Smooth muscle cell (in vitro differentiated cells): ENCODE measurements around the gene ETS1. TPM values are rescaled to one million over a fixed set of nuclear protein-coding genes. Genes with fewer than 3 reads are reported as not detected.
A peak's percentile ranks its signal among the peaks of the same experiment; 100 is the strongest.

Experiments
- DNase-seq: peaks from one replicate; lab custom pipeline; 2025; ENCODE audit not compliant: unreplicated experiment; lab: John Stamatoyannopoulos, UW
- H2AFZ ChIP-seq: fragments of 200-600 bp; sonication (generic); 2 replicates; pipeline ENCODE4 v1.6.0; 2016; ENCODE audit warnings: antibody characterized with exemption, low read depth, mild to moderate bottlenecking
- H3F3A ChIP-seq: fragments of 200-600 bp; sonication (generic); 2 replicates; pipeline ENCODE4 v1.6.0; 2017; ENCODE audit warnings: antibody characterized with exemption, low read depth
- H3K27ac ChIP-seq: fragments of 200-600 bp; sonication (generic); 2 replicates; pipeline ENCODE4 v1.5.1; 2016; ENCODE audit warnings: low read depth, mild to moderate bottlenecking
- H3K27me3 ChIP-seq: fragments of 200-600 bp; sonication (generic); 2 replicates; pipeline ENCODE4 v1.6.1; 2016; ENCODE audit warnings: low read depth, mild to moderate bottlenecking
- H3K36me3 ChIP-seq: fragments of 200-600 bp; sonication (generic); 2 replicates; pipeline ENCODE4 v1.5.1; 2016; ENCODE audit warnings: low read depth
- H3K4me1 ChIP-seq: fragments of 200-600 bp; sonication (generic); 2 replicates; pipeline ENCODE4 v1.5.1; 2016; ENCODE audit warnings: low read depth
- H3K4me2 ChIP-seq: fragments of 200-600 bp; sonication (generic); 2 replicates; pipeline ENCODE4 v1.6.0; 2016; ENCODE audit warnings: mild to moderate bottlenecking
- H3K4me3 ChIP-seq: fragments of 200-600 bp; sonication (generic); 2 replicates; pipeline ENCODE4 v1.5.1; 2016; ENCODE audit warnings: mild to moderate bottlenecking
- H3K79me2 ChIP-seq: fragments of 200-600 bp; sonication (generic); 2 replicates; pipeline ENCODE4 v1.6.0; 2016; ENCODE audit warnings: low read depth, mild to moderate bottlenecking
- H3K9ac ChIP-seq: fragments of 200-600 bp; sonication (generic); 2 replicates; pipeline ENCODE4 v1.6.0; 2016; ENCODE audit warnings: low read depth
- H3K9me3 ChIP-seq: fragments of 200-600 bp; sonication (generic); replicated peaks from 2 replicates; pipeline ENCODE4 v1.5.1; 2016; ENCODE audit warnings: low read depth
- H4K20me1 ChIP-seq: fragments of 200-600 bp; sonication (generic); 2 replicates; pipeline ENCODE4 v1.6.0; 2016; ENCODE audit warnings: low read depth
- WGBS: methylation state at CpG from one replicate; pipeline ENCODE4 v1.1.7; 2016; ENCODE audit warnings: low lambda C conversion rate; 5-methylcytosine and 5-hydroxymethylcytosine counted together
- polyA plus RNA-seq: library from polyadenylated mRNA; unstranded; fragments of >200 nt; fragmentation: Nextera tagmentation; extraction: Ambion mirVana; gene quantifications from 2 replicates; pipeline ENCODE4 v1.2.1, GENCODE V29; 2016
- total RNA-seq: library from RNA; depleted of rRNA; stranded (reverse); fragments of >200 nt; gene quantifications from 2 replicates; pipeline ENCODE4 v1.2.3, GENCODE V29; 2014
- TF ChIP-seq, protein P1 (sequence below): fragments of 200-600 bp; sonication (generic); IDR thresholded peaks from 2 replicates; pipeline ENCODE4 v1.5.1; 2017; ENCODE audit warnings: borderline replicate concordance, mild to moderate bottlenecking, antibody characterized with exemption; ENCODE audit not compliant: insufficient read depth, poor library complexity, severe bottlenecking

The ETS1 gene
- total and polyA plus RNA-seq, 2 experiments from 2014 or later, result 4.1 to 22.8 TPM

DNA sequence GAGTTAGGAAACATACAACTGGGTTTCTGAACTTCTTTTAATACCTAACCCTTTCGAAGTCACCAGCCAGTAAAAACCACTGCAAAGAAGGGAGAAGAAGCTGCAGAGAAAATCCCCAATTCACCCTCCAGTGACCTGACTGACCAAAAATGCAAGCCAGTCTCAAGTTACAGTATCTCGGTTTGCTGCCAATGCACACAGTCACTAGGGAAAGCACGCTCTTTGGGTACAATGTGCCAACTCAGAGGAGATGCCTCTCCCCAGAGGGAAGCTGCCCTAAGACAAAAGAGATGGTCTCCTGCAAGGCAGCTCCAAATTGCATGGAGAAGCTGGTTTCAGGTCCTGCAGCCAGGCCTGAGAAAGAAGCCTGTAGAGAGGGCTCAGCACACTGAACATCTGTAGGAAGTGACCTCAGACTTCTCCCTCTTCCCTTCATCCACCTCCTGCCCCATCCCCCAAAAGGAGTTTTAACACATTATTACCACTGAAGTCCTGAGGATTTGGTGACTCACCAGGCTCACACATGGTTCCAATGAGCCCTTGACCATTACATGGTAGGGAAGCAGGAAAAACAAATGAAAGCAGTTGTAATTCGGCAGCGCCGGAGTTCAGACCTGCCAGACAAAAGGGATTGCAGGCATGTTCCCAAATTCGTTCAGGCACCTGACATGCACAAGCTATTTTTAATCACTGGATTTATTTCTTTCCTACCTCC is 90.1 kb downstream of the ETS1 start:
- TF ChIP-seq, protein P1, sequence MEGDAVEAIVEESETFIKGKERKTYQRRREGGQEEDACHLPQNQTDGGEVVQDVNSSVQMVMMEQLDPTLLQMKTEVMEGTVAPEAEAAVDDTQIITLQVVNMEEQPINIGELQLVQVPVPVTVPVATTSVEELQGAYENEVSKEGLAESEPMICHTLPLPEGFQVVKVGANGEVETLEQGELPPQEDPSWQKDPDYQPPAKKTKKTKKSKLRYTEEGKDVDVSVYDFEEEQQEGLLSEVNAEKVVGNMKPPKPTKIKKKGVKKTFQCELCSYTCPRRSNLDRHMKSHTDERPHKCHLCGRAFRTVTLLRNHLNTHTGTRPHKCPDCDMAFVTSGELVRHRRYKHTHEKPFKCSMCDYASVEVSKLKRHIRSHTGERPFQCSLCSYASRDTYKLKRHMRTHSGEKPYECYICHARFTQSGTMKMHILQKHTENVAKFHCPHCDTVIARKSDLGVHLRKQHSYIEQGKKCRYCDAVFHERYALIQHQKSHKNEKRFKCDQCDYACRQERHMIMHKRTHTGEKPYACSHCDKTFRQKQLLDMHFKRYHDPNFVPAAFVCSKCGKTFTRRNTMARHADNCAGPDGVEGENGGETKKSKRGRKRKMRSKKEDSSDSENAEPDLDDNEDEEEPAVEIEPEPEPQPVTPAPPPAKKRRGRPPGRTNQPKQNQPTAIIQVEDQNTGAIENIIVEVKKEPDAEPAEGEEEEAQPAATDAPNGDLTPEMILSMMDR, result no peak
- Histone ChIP-seq H3K9me3 (no peaks in the 10 kb centered on the region), H4K20me1 (peaks cover 9% of the 10 kb centered on the region), H3K4me1 (peaks cover 36% of the 10 kb centered on the region), H3K9ac (peak overlapping the region; percentile 84), H3K4me2 (peak overlapping the region; percentile 78), H3K27me3 (no peaks in the 10 kb centered on the region), H3K4me3 (peak overlapping the region; percentile 21), H3K79me2 (peaks cover 80% of the 10 kb centered on the region), H3F3A (peaks cover 46% of the 10 kb centered on the region), H2AFZ (no peak overlapping the region), H3K27ac (peak overlapping the region; percentile 97), H3K36me3 (no peaks in the 10 kb centered on the region)
- no peak for DNase-seq
- 20% methylated on average over 7 of the region's 7 CpGs for WGBS

DNA sequence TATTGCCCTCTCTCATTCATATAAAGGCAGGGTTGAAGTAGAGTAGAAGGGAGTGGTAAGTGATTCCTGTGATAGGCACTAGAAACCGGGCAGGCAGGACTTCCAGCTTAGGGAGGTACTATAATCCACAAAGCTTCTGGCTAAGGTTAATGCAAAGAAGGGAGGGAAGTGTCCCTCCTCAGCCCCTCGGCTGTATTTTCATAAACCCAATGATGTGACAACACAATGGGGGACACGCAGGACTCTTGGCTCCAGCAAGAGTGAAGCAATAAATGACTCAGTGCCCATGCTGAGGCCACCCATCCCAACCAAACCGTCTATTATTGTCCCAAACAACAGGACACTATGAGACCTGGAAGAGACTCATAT is 90.7 kb downstream of the ETS1 start:
- peak overlapping the region; percentile 97 for H3K27ac ChIP-seq
- H3F3A ChIP-seq, result peaks cover 44% of the 10 kb centered on the region
- H2AFZ ChIP-seq, result no peak overlapping the region
- H3K4me3 ChIP-seq, result no peak overlapping the region
- no peaks in the 10 kb centered on the region for H3K27me3 ChIP-seq
- H3K4me1 ChIP-seq, result peaks cover 31% of the 10 kb centered on the region
- DNase-seq, result no peak
- H3K36me3 ChIP-seq, result no peaks in the 10 kb centered on the region
- TF ChIP-seq, protein P1, result no peak
- H3K9me3 ChIP-seq, result no peaks in the 10 kb centered on the region
- peak overlapping the region; percentile 78 for H3K4me2 ChIP-seq
- H3K9ac ChIP-seq, result peak overlapping the region; percentile 84
- H4K20me1 ChIP-seq, result peaks cover 9% of the 10 kb centered on the region
- WGBS, result 22% methylated on average over 4 of the region's 4 CpGs
- H3K79me2 ChIP-seq, result peaks cover 86% of the 10 kb centered on the region

DNA sequence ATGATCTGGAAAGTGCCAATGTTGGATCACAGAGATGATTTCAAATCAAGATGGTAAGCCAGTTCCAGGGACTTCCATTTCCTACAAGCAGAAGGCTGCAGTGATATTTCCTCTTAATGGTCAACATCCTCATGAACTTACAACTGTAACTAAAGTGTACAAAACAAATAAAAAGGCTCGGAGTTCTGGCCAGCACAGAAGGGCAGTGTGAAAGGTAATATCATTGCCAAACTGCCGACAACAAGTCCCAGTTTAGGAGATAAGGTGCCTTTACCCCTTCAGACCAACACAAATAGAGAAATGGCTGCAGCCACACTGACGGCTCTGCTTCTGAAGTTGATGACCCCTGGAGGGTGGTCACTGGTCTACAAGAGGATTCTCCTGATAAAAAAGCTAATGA is 91.1 kb downstream of the ETS1 start:
- H4K20me1 ChIP-seq, result peaks cover 12% of the 10 kb centered on the region
- 52% methylated on average over 3 of the region's 3 CpGs for WGBS
- peak overlapping the region; percentile 78 for H3K4me2 ChIP-seq
- peak overlapping the region; percentile 97 for H3K27ac ChIP-seq
- H3K27me3 ChIP-seq, result no peaks in the 10 kb centered on the region
- H3K4me1 ChIP-seq, result peaks cover 26% of the 10 kb centered on the region
- DNase-seq, result no peak
- H2AFZ ChIP-seq, result no peak overlapping the region
- no peaks in the 10 kb centered on the region for H3K9me3 ChIP-seq
- H3F3A ChIP-seq, result peaks cover 47% of the 10 kb centered on the region
- TF ChIP-seq, protein P1, result no peak
- peaks cover 87% of the 10 kb centered on the region for H3K79me2 ChIP-seq
- no peak overlapping the region for H3K4me3 ChIP-seq
- H3K9ac ChIP-seq, result peak overlapping the region; percentile 84
- no peaks in the 10 kb centered on the region for H3K36me3 ChIP-seq
